Motor neuron (in vitro differentiated cells): ENCODE data around the gene UBTD2. TPM values are rescaled to one million over a fixed set of nuclear protein-coding genes. Genes with fewer than 3 reads are reported as not detected.
"Not testable (repeated sequence)": the region's sequence is repeated elsewhere in the genome, so short reads cannot be mapped to it uniquely, and the experiment has no call there.

Experiments used
- ATAC-seq, 8 experiments: fragments of 200-7000 bp; cut with Tn5 transposase; replicated peaks in 6 of 8; 2 replicates each; pipeline ENCODE4 v1.8.0; 2021; ENCODE audit warnings: mild to moderate bottlenecking in 8 of 8, moderate library complexity in 8 of 8
- H3K27ac ChIP-seq, 2 donors: fragments of 250-450 bp; sonication (Bioruptor Pico); 2 replicates each; pipeline ENCODE4 v1.9.0; 2021; ENCODE audit warnings: antibody characterized with exemption in 2 of 2, mild to moderate bottlenecking in 2 of 2, moderate library complexity in 1 of 2
- H3K4me1 ChIP-seq, 2 donors: fragments of 250-450 bp; sonication (Bioruptor Pico); replicated peaks in 1 of 2; 2 replicates each; pipeline ENCODE4 v1.6.1; 2021; ENCODE audit warnings: antibody characterized with exemption in 2 of 2, mild to moderate bottlenecking in 2 of 2, moderate library complexity in 1 of 2
- H3K4me3 ChIP-seq, 5 donors: fragments of 250-450 bp; sonication (Bioruptor Pico); 2 replicates each; pipeline ENCODE4 v1.9.0; 2021; ENCODE audit warnings: antibody characterized with exemption in 5 of 5, mild to moderate bottlenecking in 5 of 5, moderate library complexity in 4 of 5
- WGBS, 10 experiments: fragments of 450-650 bp; shearing (Covaris generic); methylation state at CpG; one replicate each; pipeline ENCODE4 v1.0.0; 2022; 5-methylcytosine and 5-hydroxymethylcytosine counted together
- in situ Hi-C, 9 experiments: fragments of 400-800 bp; cut with MboI; loops; one replicate each; pipeline ENCODE4 v1.15.0; 2021; ENCODE audit warnings: low sequenced_read_pairs in 9 of 9, low pct_unique_long_range_greater_than_20kb in 2 of 9; ENCODE audit not compliant: unreplicated experiment in 9 of 9
- total RNA-seq, 8 experiments: library from RNA; unstranded; fragments of 300-600 nt; gene quantifications; 2 replicates each; pipeline versions ENCODE4 v1.2.3 to v1.2.4, GENCODE V29; 2022

Gene UBTD2
- total RNA-seq, 8 experiments from 2014 or later, result 11.3 to 58.2 (median 28.3) TPM

GRCh38 chr5:172305380-172305779 is 21.8 kb upstream of the UBTD2 start:
- peaks cover 0 to 4% of the 10 kb centered on the region in 2 donors for H3K4me1 ChIP-seq
- ATAC-seq, result no peak
- H3K27ac ChIP-seq, result no peak overlapping the region
- H3K4me3 ChIP-seq, result no peak overlapping the region
- 48 to 100% (median 77%) methylated on average over 1 to 2 of the region's 2 CpGs for WGBS, 10 experiments
- in situ Hi-C loops, result no loop called here

GRCh38 chr5:172303572-172304335 is 20.2 kb upstream of the UBTD2 start:
- in situ Hi-C loops, result no loop called here
- peak; percentile 60 to 90 (median 82) for ATAC-seq

GRCh38 chr5:172303162-172303561 is 19.6 kb upstream of the UBTD2 start:
- in situ Hi-C loops, result no loop called here
- Histone ChIP-seq H3K4me3 (peak overlapping the region in 3 of 5 donors; percentile 0 to 12 (median 9)), H3K27ac (peak overlapping the region in 1 of 2 donors; percentile 23), H3K4me1 (peaks cover 0 to 4% of the 10 kb centered on the region in 2 donors)
- peak; percentile 56 to 93 (median 72) for ATAC-seq
- WGBS, 10 experiments, result 24 to 63% (median 43%) methylated on average over 1 to 5 of the region's 5 CpGs; no CpG with 5 or more reads in 2 of the 10 experiments

More at GRCh38 chr5:172303572-172304335, 20.2 kb upstream of the UBTD2 start:
- Histone ChIP-seq H3K4me1 (peaks cover 0 to 4% of the 10 kb centered on the region in 2 donors), H3K27ac (peak overlapping the region in 1 of 2 donors; percentile 59), H3K4me3 (peak overlapping the region in 3 of 5 donors; percentile 0 to 12 (median 9))
- WGBS, 10 experiments, result 18 to 86% (median 53%) methylated on average over 1 to 3 of the region's 3 CpGs; no CpG with 5 or more reads in 1 of the 10 experiments

GRCh38 chr5:172302047-172302710 is 18.6 kb upstream of the UBTD2 start:
- H3K27ac ChIP-seq, result no peak overlapping the region
- ATAC-seq, result no peak
- H3K4me3 ChIP-seq, result no peak overlapping the region
- in situ Hi-C loops, result no loop called here
- peaks cover 0 to 4% of the 10 kb centered on the region in 2 donors for H3K4me1 ChIP-seq
- WGBS, 10 experiments, result 0 to 100% (median 79%) methylated on average over 1 to 6 of the region's 9 CpGs

- H3K27ac ChIP-seq, result no peak overlapping the region
- 57 to 100% (median 81%) methylated on average over 1 to 2 of the region's 2 CpGs; no CpG with 5 or more reads in 3 of the 10 experiments for WGBS, 10 experiments
- H3K4me1 ChIP-seq, result peaks cover 0 to 4% of the 10 kb centered on the region in 2 donors
- no peak for ATAC-seq
- no peak overlapping the region for H3K4me3 ChIP-seq
- in situ Hi-C loops, result loop anchor here in 3 of 9 experiments (25.0 kb wide), 1 partner anchor 188 kb away; no protein-coding TSS in a partner anchor
These were observed 16.4 kb upstream of the UBTD2 start for GRCh38 chr5:172299916-172300439.

- Histone ChIP-seq H3K27ac (no peak overlapping the region), H3K4me3 (no peak overlapping the region), H3K4me1 (no peaks in the 10 kb centered on the region)
- in situ Hi-C loops, result loop anchor here in 3 of 9 experiments (25.0 kb wide), 1 partner anchor 183 kb away; no protein-coding TSS in a partner anchor
- ATAC-seq, result no peak
These were observed 11.3 kb upstream of the UBTD2 start for GRCh38 chr5:172294831-172295230.

- WGBS, 10 experiments, result 29 to 100% (median 78%) methylated on average over 1 to 2 of the region's 2 CpGs
- Histone ChIP-seq H3K4me3 (no peak overlapping the region), H3K4me1 (no peaks in the 10 kb centered on the region), H3K27ac (no peak overlapping the region)
- no peak for ATAC-seq
- in situ Hi-C loops, result loop anchor here in 3 of 9 experiments (25.0 kb wide), 1 partner anchor 182 kb away; no protein-coding TSS in a partner anchor
These were observed 10.3 kb upstream of the UBTD2 start for GRCh38 chr5:172293745-172294342.

- H3K27ac ChIP-seq, result no peak overlapping the region
- in situ Hi-C loops, result loop anchor here in 3 of 9 experiments (25.0 kb wide), 1 partner anchor 181 kb away; no protein-coding TSS in a partner anchor
- ATAC-seq, result peak; percentile 87 to 100 (median 96)
- no peak overlapping the region for H3K4me3 ChIP-seq
- H3K4me1 ChIP-seq, result no peaks in the 10 kb centered on the region
- 0 to 100% (median 67%) methylated on average over 1 to 3 of the region's 5 CpGs; no CpG with 5 or more reads in 3 of the 10 experiments for WGBS, 10 experiments
These were observed 9.6 kb upstream of the UBTD2 start for GRCh38 chr5:172293054-172293744.

GRCh38 chr5:172291837-172292236 is 8.3 kb upstream of the UBTD2 start:
- ATAC-seq, result peak in 1 of 8 experiments; percentile 18
- in situ Hi-C loops, result loop anchor here in 3 of 9 experiments (25.0 kb wide), 1 partner anchor 180 kb away; no protein-coding TSS in a partner anchor
- not testable (repeated sequence) for H3K4me1 ChIP-seq, H3K4me3 ChIP-seq, H3K27ac ChIP-seq
- 20 to 85% (median 58%) methylated on average over 1 to 5 of the region's 5 CpGs; no CpG with 5 or more reads in 1 of the 10 experiments for WGBS, 10 experiments

GRCh38 chr5:172288465-172288864 is 4.9 kb upstream of the UBTD2 start:
- WGBS, 10 experiments, result no CpG with 5 or more reads among the region's 4 CpGs
- in situ Hi-C loops, result loop anchor here in 3 of 9 experiments (25.0 kb wide), 1 partner anchor 176 kb away; no protein-coding TSS in a partner anchor
- H3K4me3 ChIP-seq, result no peak overlapping the region
- H3K4me1 ChIP-seq, result peaks cover 7 to 14% of the 10 kb centered on the region in 2 donors
- no peak overlapping the region for H3K27ac ChIP-seq
- ATAC-seq, result no peak

- 75 to 100% (median 94%) methylated on average over 2 to 3 of the region's 3 CpGs; no CpG with 5 or more reads in 5 of the 10 experiments for WGBS, 10 experiments
- peaks cover 7 to 14% of the 10 kb centered on the region in 2 donors for H3K4me1 ChIP-seq
- in situ Hi-C loops, result loop anchor here in 3 of 9 experiments (25.0 kb wide), 1 partner anchor 175 kb away; no protein-coding TSS in a partner anchor
- not testable (repeated sequence) for H3K4me3 ChIP-seq, H3K27ac ChIP-seq, ATAC-seq
These were observed 3.6 kb upstream of the UBTD2 start for GRCh38 chr5:172287140-172287539.
